Stimulated activated naive CD4-positive, alpha-beta T cell treated with Interleukin-2 at 50 U/mL for 16 hours (primary cell): ENCODE measurements around the gene SRGAP2B.
"Not testable (repeated sequence)": the region's sequence is repeated elsewhere in the genome, so short reads cannot be mapped to it uniquely, and the experiment has no call there.

Experiments used
- DNase-seq: peaks from one replicate; lab custom pipeline; 2025; lab: John Stamatoyannopoulos, UW

The SRGAP2B gene

GRCh38 chr1:145045571-145046273 is 49.4 kb downstream of the SRGAP2B start:
- DNase-seq = not testable (repeated sequence)

GRCh38 chr1:145041519-145041918 is 53.6 kb downstream of the SRGAP2B start:
- not testable (repeated sequence) for DNase-seq

- DNase-seq = not testable (repeated sequence)
These were observed 59.1 kb downstream of the SRGAP2B start for GRCh38 chr1:145036019-145036418.

GRCh38 chr1:145033523-145033922 is 61.6 kb downstream of the SRGAP2B start:
- not testable (repeated sequence) for DNase-seq

GRCh38 chr1:145027251-145027650 is 67.9 kb downstream of the SRGAP2B start:
- DNase-seq = not testable (repeated sequence)

- DNase-seq = not testable (repeated sequence)
These were observed 69.8 kb downstream of the SRGAP2B start for GRCh38 chr1:145025286-145025685.

- DNase-seq = not testable (repeated sequence)
These were observed 72.9 kb downstream of the SRGAP2B start for GRCh38 chr1:145022259-145022658.

GRCh38 chr1:145021749-145022148 is 73.4 kb downstream of the SRGAP2B start:
- DNase-seq = not testable (repeated sequence)

GRCh38 chr1:145019709-145020108 is 75.4 kb downstream of the SRGAP2B start:
- not testable (repeated sequence) for DNase-seq

GRCh38 chr1:145017725-145018124 is 77.4 kb downstream of the SRGAP2B start:
- DNase-seq = not testable (repeated sequence)

- DNase-seq = not testable (repeated sequence)
These were observed 78.7 kb downstream of the SRGAP2B start for GRCh38 chr1:145016492-145016862.

- not testable (repeated sequence) for DNase-seq
These were observed 79.2 kb downstream of the SRGAP2B start for GRCh38 chr1:145015744-145016491.

- not testable (repeated sequence) for DNase-seq
These were observed 81.8 kb downstream of the SRGAP2B start for GRCh38 chr1:145013353-145013752.

- DNase-seq = not testable (repeated sequence)
These were observed 83.3 kb downstream of the SRGAP2B start for GRCh38 chr1:145011811-145012210.

GRCh38 chr1:145010580-145010979 is 84.5 kb downstream of the SRGAP2B start:
- not testable (repeated sequence) for DNase-seq

GRCh38 chr1:145009928-145010327 is 85.2 kb downstream of the SRGAP2B start:
- DNase-seq = not testable (repeated sequence)

- not testable (repeated sequence) for DNase-seq
These were observed 86.7 kb downstream of the SRGAP2B start for GRCh38 chr1:145008388-145008787.

- DNase-seq = not testable (repeated sequence)
These were observed 90.0 kb downstream of the SRGAP2B start for GRCh38 chr1:145005142-145005541.

- not testable (repeated sequence) for DNase-seq
These were observed 93.7 kb downstream of the SRGAP2B start for GRCh38 chr1:145001381-145001780.

- DNase-seq = not testable (repeated sequence)
These were observed 94.3 kb downstream of the SRGAP2B start for GRCh38 chr1:145000743-145001326.

- not testable (repeated sequence) for DNase-seq
These were observed 94.9 kb downstream of the SRGAP2B start for GRCh38 chr1:145000074-145000742.

GRCh38 chr1:144998981-144999273 is 96.2 kb downstream of the SRGAP2B start:
- DNase-seq = not testable (repeated sequence)
